PC-3 (cell line): ENCODE results near the gene HNRNPL. TPM values are rescaled to one million over a fixed set of nuclear protein-coding genes. Genes with fewer than 3 reads are reported as not detected.
A peak's percentile ranks its signal among the peaks of the same experiment; 100 is the strongest.

Experiments
- ATAC-seq: fragments of 200-7000 bp; cut with Tn5 transposase; 2 replicates; pipeline ENCODE4 v1.9.1; 2020; ENCODE audit warnings: mild to moderate bottlenecking, moderate library complexity
- Bru-seq: library from RNA; stranded (reverse); fragments of 400-500 nt; gene quantifications from one replicate; lab custom pipeline; 2021; lab: Mats Ljungman, UMichigan
- BruChase-seq, 2 experiments: library from RNA; stranded (reverse); fragments of 400-500 nt; gene quantifications; one replicate each; lab custom pipeline; 2021; lab: Mats Ljungman, UMichigan
- BruUV-seq: library from RNA; stranded (reverse); fragments of 400-500 nt; replicated peaks from 2 replicates; lab custom pipeline; 2021; lab: Mats Ljungman, UMichigan
- CTCF ChIA-PET: fragments of 300-600 bp; sonication (Branson Sonifier 250); formaldehyde crosslinking; loops from one replicate; lab custom pipeline; 2022; ENCODE audit warnings: antibody characterized with exemption; lab: Charles Lee
- POLR2A ChIA-PET: fragments of 300-600 bp; sonication (Branson Sonifier 250); formaldehyde crosslinking; loops from one replicate; lab custom pipeline; 2022; ENCODE audit warnings: antibody characterized with exemption; ENCODE audit not compliant: unreplicated experiment; lab: Charles Lee
- DNase-seq: peaks from one replicate; pipeline ENCODE4 v3.0.0-alpha.2; 2015
- H2AFZ ChIP-seq: fragments of 300-600 bp; sonication (generic); 2 replicates; pipeline ENCODE4 v1.6.0; 2016; ENCODE audit warnings: antibody characterized with exemption, low read length
- H3F3A ChIP-seq: fragments of 300-600 bp; sonication (generic); one replicate; pipeline ENCODE4 v1.6.0; 2017; ENCODE audit warnings: antibody characterized with exemption, low read length, control low read depth, mild to moderate bottlenecking; ENCODE audit not compliant: unreplicated experiment
- H3K27ac ChIP-seq: fragments of 300-600 bp; sonication (generic); 2 replicates; pipeline ENCODE4 v1.5.1; 2016; ENCODE audit warnings: mild to moderate bottlenecking, low read length
- H3K27me3 ChIP-seq: fragments of 300-600 bp; sonication (generic); 2 replicates; pipeline ENCODE4 v1.6.1; 2016; ENCODE audit warnings: low read length, mixed read lengths
- H3K36me3 ChIP-seq: fragments of 300-600 bp; sonication (generic); 2 replicates; pipeline ENCODE4 v1.6.1; 2016; ENCODE audit warnings: low read depth, mixed run types, low read length, mixed read lengths
- H3K4me1 ChIP-seq: fragments of 300-600 bp; sonication (generic); 2 replicates; pipeline ENCODE4 v1.5.1; 2016; ENCODE audit warnings: low read length; ENCODE audit not compliant: insufficient read depth
- H3K4me2 ChIP-seq: fragments of 300-600 bp; sonication (generic); 2 replicates; pipeline ENCODE4 v1.6.0; 2016; ENCODE audit warnings: low read length
- H3K4me3 ChIP-seq: fragments of 300-600 bp; sonication (generic); 2 replicates; pipeline ENCODE4 v1.5.1; 2016; ENCODE audit warnings: mild to moderate bottlenecking, low read length, mixed read lengths
- H3K79me2 ChIP-seq: fragments of 300-600 bp; sonication (generic); 2 replicates; pipeline ENCODE4 v1.6.1; 2017; ENCODE audit warnings: low read length, mixed read lengths
- H3K9ac ChIP-seq: fragments of 300-600 bp; sonication (generic); 2 replicates; pipeline ENCODE4 v1.6.0; 2016; ENCODE audit warnings: mild to moderate bottlenecking, low read length
- H3K9me2 ChIP-seq: fragments of 300-600 bp; sonication (generic); replicated peaks from 2 replicates; pipeline ENCODE4 v1.6.1; 2016; ENCODE audit warnings: mixed run types, low read length, mixed read lengths
- H3K9me3 ChIP-seq: fragments of 300-600 bp; sonication (generic); 2 replicates; pipeline ENCODE4 v1.6.1; 2016; ENCODE audit warnings: low read length, mixed read lengths
- H4K20me1 ChIP-seq: fragments of 300-600 bp; sonication (generic); 2 replicates; pipeline ENCODE4 v1.6.1; 2016; ENCODE audit warnings: low read length, mixed read lengths
- EZH2 ChIP-seq: fragments of 300-600 bp; sonication (generic); IDR thresholded peaks from one replicate; pipeline ENCODE4 v1.6.1; 2017; ENCODE audit warnings: antibody characterized with exemption, mild to moderate bottlenecking, low read length; ENCODE audit not compliant: unreplicated experiment
- EZH2phosphoT487 ChIP-seq: fragments of 300-600 bp; sonication (generic); IDR thresholded peaks from 2 replicates; pipeline ENCODE4 v1.6.1; 2018; ENCODE audit warnings: mild to moderate bottlenecking, antibody characterized with exemption, low read length, borderline replicate concordance
- intact Hi-C: fragments of 100-400 bp; cut with micrococcal nuclease; formaldehyde crosslinking; loops from 2 replicates; pipeline ENCODE4 v1.9.0; 2023
- long read RNA-seq: library from polyadenylated mRNA; unstranded; transcript quantifications from one replicate; pipeline ENCODE4 v2.0.0, GENCODE V29; 2021; ENCODE audit not compliant: unreplicated experiment
- total RNA-seq: library from RNA; depleted of rRNA; stranded (reverse); fragments of >200 nt; gene quantifications from 2 replicates; pipeline ENCODE4 v1.2.3, GENCODE V29; 2014; rRNA removed
- TF ChIP-seq, protein P1 (sequence below): fragments of 300-600 bp; sonication (generic); conservative IDR thresholded peaks from 2 replicates; pipeline ENCODE4 v1.5.1; 2017; ENCODE audit warnings: antibody characterized with exemption, low read depth, mild to moderate bottlenecking, low read length

HNRNPL gene
- total RNA-seq (315 and 331 TPM in 2 replicates), Bru-seq, nascent RNA (percentile 96 among the genes with signal in this experiment), BruChase-seq, experiment 1, labeled RNA remaining after a 6-hour chase (percentile 97 among the genes with signal in this experiment), BruChase-seq, experiment 2, labeled RNA remaining after a 2-hour chase (percentile 97 among the genes with signal in this experiment)
- long read RNA-seq, transcript HNRNPL-210 (13 exons, 1,633 nt) = minor isoform, 20 of 586 reads
- long read RNA-seq, transcript HNRNPL-201 (13 exons, 2,471 nt) = major isoform, 398 of 586 reads
- long read RNA-seq, transcript HNRNPL-206 (6 exons, 3,094 nt) = minor isoform, 25 of 586 reads
- long read RNA-seq, partial matches to known transcripts = 82 of 586 reads
- long read RNA-seq, other reads (novel, unspliced or antisense) = 55 of 586 reads

DNA sequence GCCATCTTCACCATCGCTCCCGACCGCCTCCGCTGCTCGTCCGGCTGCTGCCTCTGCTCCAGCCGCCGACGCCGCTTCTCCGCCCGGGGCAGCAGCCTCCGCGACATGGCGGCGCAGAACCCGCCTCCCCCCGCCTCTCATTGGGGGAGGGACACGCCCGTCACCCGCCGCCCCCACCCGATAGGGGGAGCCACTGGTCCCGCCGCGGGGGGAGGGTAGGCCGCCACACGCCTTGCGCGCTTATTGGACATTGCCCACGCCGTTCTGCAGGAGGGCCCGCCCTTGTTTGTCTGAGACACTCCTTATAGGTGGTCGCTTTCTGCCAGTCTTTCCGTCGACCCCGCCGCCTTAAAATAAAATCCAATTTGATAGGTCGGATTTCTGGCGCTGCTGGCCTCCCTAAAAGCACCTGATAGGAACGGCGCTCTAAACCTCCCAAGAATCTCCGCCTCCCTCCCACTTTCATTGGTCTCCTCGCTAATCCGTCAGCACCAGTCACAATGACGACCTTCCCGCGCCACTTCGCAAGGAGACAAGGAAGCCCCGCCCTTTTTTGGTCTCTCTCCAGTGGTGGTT lies at the start of gene HNRNPL:
HNRNPL (minus strand) TSS at position 127 of the 576 bp plus-strand sequence; CDS start at position 107, 20 bp downstream.
- DNase-seq = peak; percentile 99
- H3K4me1 ChIP-seq = peaks cover 28% of the 10 kb centered on the region
- peak within 1 kb of the TSS; percentile 83 for H3K4me3 ChIP-seq
- peaks cover 50% of the 10 kb centered on the region for H3K79me2 ChIP-seq
- peak within 1 kb of the TSS; percentile 97 for H3K27ac ChIP-seq
- POLR2A ChIA-PET = interaction anchor here (0.6 kb wide), 1 partner anchor 16 kb away, joined by 10 read pairs; no protein-coding TSS in a partner anchor
- no peaks in the 10 kb centered on the region for H3F3A ChIP-seq
- CTCF ChIA-PET = no interaction called here
- ATAC-seq = peak; percentile 58
- peaks cover 23% of the 10 kb centered on the region; the same call in 1 of the 2 replicates for H4K20me1 ChIP-seq
- BruUV-seq = no TSS peak
- no peaks in the 10 kb centered on the region for H3K9me2 ChIP-seq
- peak within 1 kb of the TSS; percentile 53; the same call in 1 of the 2 replicates for H2AFZ ChIP-seq
- H3K27me3 ChIP-seq = no peaks in the 10 kb centered on the region
- peaks cover 27% of the 10 kb centered on the region for H3K36me3 ChIP-seq
- TF ChIP-seq EZH2phosphoT487 = no peak
- TF ChIP-seq, protein P1, sequence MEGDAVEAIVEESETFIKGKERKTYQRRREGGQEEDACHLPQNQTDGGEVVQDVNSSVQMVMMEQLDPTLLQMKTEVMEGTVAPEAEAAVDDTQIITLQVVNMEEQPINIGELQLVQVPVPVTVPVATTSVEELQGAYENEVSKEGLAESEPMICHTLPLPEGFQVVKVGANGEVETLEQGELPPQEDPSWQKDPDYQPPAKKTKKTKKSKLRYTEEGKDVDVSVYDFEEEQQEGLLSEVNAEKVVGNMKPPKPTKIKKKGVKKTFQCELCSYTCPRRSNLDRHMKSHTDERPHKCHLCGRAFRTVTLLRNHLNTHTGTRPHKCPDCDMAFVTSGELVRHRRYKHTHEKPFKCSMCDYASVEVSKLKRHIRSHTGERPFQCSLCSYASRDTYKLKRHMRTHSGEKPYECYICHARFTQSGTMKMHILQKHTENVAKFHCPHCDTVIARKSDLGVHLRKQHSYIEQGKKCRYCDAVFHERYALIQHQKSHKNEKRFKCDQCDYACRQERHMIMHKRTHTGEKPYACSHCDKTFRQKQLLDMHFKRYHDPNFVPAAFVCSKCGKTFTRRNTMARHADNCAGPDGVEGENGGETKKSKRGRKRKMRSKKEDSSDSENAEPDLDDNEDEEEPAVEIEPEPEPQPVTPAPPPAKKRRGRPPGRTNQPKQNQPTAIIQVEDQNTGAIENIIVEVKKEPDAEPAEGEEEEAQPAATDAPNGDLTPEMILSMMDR = 0 out of 2 replicates have a peak, but pooled peaks have one; percentile 9
- TF ChIP-seq EZH2 = no peak
- H3K4me2 ChIP-seq = peak within 1 kb of the TSS; percentile 97
- intact Hi-C loops = loop anchor here (1.0 to 5.0 kb wide), 2 partner anchors 47 to 80 kb away; partner anchors contain the start of genes MRPS12, NFKBIB, SARS2 and SIRT2
- peak within 1 kb of the TSS; percentile 99 for H3K9ac ChIP-seq
- no peaks in the 10 kb centered on the region for H3K9me3 ChIP-seq

DNA sequence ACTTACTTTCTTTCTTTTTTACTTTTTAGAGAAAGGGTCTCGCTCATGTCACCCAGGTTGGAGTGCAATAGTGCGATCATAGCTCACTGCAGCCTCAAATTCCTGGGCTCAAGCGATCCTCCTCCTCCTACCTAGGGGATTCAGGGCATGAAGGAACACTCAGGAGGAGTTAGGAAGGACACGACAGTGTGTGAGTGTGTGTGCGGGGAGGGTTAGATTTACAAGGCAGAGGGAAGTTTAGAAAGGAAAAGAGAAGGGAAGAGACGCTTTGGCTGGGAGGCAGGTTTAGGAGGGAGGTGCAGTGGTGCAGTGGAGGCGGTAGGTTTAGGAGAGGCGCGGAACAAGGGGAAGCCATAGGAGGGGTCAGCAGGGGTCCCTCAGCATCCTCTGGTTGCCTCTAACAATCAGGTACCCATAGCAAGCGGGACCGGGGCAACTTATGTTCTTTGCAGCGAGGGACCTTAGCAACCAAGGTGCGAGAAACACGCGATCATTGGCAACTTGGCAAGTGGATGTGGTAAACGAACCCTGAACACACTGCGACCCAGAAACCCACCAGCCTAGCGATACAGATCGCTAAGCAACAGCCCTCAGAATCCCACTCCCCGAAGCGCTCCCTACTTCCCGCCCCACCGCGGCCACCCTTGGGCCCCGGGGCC lies 49.1 kb upstream of the HNRNPL start:
- H3K4me1 ChIP-seq = 0 out of 2 replicates have a peak, but pooled peaks cover 3% of the 10 kb centered on the region
- ATAC-seq (peak; percentile 8; the same call in 1 of the 2 replicates), DNase-seq (peak; percentile 14)
- peak overlapping the region; percentile 73 for H3K9ac ChIP-seq
- no peaks in the 10 kb centered on the region for H3K9me2 ChIP-seq
- intact Hi-C loops = loop anchor here (1.0 to 5.0 kb wide), 2 partner anchors 31 to 47 kb away; partner anchors contain the start of genes MRPS12 and SARS2
- H3K4me2 ChIP-seq = peak overlapping the region; percentile 94
- peaks cover 29% of the 10 kb centered on the region for H3K79me2 ChIP-seq
- H4K20me1 ChIP-seq = no peaks in the 10 kb centered on the region
- H2AFZ ChIP-seq = peak overlapping the region; percentile 83
- no peaks in the 10 kb centered on the region for H3K36me3 ChIP-seq
- H3K4me3 ChIP-seq = peak overlapping the region; percentile 78
- H3K9me3 ChIP-seq = no peaks in the 10 kb centered on the region
- H3K27me3 ChIP-seq = no peaks in the 10 kb centered on the region
- H3F3A ChIP-seq = no peaks in the 10 kb centered on the region
- BruUV-seq = TSS peak; percentile 57
- CTCF ChIA-PET = no interaction called here
- POLR2A ChIA-PET = interaction anchor here (0.6 kb wide), 1 partner anchor 240 kb away, joined by 9 read pairs; no protein-coding TSS in a partner anchor
- H3K27ac ChIP-seq = no peak overlapping the region
- TF ChIP-seq, protein P1 = no peak
